Fibroblast of lung (primary cell): ENCODE results near the gene POTEF.

Experiments
- CTCF ChIP-seq, 2 donors: IDR thresholded peaks in 1 of 2; conservative IDR thresholded peaks in 1 of 2; 1 replicate in 1 of 2; 2 replicates in 1 of 2; pipeline ENCODE4 v1.5.1; 2011 to 2012; ENCODE audit warnings: low read length in 2 of 2, control low read depth in 1 of 2, inconsistent platforms in 1 of 2, low read depth in 1 of 2, mild to moderate bottlenecking in 1 of 2
- EZH2 ChIP-seq: IDR thresholded peaks from 2 replicates; pipeline ENCODE4 v1.5.1; 2012; ENCODE audit warnings: low read length, control low read depth, mild to moderate bottlenecking; ENCODE audit errors: missing control alignments

GRCh38 chr2:130165293-130166016 lies 36.4 kb upstream of the POTEF start:
- TF ChIP-seq CTCF (conservative IDR thresholded peaks at IDR 0.05 in 1 of 2, IDR thresholded peaks at IDR 0.05 in 1 of 2; ENCODE audit: low read depth in 1 of 2, low read length in 2 of 2) (no peak), EZH2 (no peak)
